GM12865 (cell line): ENCODE measurements around the gene MAEA.

Experiments used
- DNase-seq: peaks from one replicate; pipeline ENCODE4 v3.0.0; 2010; ENCODE audit warnings: low read depth
- H3K4me3 ChIP-seq: 2 replicates; pipeline ENCODE4 v1.5.1; 2011; ENCODE audit warnings: mild to moderate bottlenecking, low read depth, low read length, control low read depth
- TF ChIP-seq, protein P1 (sequence below): IDR thresholded peaks from 2 replicates; pipeline ENCODE4 v1.5.1; 2011; ENCODE audit warnings: low read length, control low read depth, low read depth, inconsistent platforms; ENCODE audit not compliant: insufficient read depth; ENCODE audit errors: missing control alignments

The MAEA gene

DNA sequence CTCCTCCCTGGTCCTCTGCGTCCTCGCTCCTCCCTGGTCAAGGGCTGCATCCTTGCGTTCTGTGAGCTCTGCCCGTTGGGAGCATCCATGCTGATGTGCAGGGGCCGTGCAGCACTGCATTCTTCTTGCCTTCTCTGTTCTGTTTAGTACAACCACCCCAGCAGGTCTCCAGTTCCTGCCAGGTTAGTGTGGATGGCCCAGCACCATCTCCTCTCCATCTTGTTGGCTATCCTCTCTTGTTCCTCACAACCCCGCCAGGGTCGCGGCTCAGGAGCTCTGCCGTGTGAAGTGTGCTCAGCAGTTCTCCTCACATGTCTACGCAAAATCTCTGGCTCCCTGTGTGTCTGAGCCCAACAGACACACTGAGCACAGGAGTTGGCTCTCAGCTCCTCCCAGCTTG lies 10.4 kb upstream of the MAEA start:
- DNase-seq, result no peak
- TF ChIP-seq, protein P1, sequence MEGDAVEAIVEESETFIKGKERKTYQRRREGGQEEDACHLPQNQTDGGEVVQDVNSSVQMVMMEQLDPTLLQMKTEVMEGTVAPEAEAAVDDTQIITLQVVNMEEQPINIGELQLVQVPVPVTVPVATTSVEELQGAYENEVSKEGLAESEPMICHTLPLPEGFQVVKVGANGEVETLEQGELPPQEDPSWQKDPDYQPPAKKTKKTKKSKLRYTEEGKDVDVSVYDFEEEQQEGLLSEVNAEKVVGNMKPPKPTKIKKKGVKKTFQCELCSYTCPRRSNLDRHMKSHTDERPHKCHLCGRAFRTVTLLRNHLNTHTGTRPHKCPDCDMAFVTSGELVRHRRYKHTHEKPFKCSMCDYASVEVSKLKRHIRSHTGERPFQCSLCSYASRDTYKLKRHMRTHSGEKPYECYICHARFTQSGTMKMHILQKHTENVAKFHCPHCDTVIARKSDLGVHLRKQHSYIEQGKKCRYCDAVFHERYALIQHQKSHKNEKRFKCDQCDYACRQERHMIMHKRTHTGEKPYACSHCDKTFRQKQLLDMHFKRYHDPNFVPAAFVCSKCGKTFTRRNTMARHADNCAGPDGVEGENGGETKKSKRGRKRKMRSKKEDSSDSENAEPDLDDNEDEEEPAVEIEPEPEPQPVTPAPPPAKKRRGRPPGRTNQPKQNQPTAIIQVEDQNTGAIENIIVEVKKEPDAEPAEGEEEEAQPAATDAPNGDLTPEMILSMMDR, result no peak

GRCh38 chr4:1283711-1284110 lies 6.0 kb upstream of the MAEA start:
- H3K4me3 ChIP-seq, result no peak overlapping the region
- TF ChIP-seq, protein P1, result no peak
- no peak for DNase-seq

More for the DNA sequence above, 10.4 kb upstream of the MAEA start:
- no peak overlapping the region for H3K4me3 ChIP-seq

GRCh38 chr4:1285151-1285789 lies 4.4 kb upstream of the MAEA start:
- H3K4me3 ChIP-seq, result no peak overlapping the region
- DNase-seq, result no peak
- TF ChIP-seq, protein P1, result no peak

DNA sequence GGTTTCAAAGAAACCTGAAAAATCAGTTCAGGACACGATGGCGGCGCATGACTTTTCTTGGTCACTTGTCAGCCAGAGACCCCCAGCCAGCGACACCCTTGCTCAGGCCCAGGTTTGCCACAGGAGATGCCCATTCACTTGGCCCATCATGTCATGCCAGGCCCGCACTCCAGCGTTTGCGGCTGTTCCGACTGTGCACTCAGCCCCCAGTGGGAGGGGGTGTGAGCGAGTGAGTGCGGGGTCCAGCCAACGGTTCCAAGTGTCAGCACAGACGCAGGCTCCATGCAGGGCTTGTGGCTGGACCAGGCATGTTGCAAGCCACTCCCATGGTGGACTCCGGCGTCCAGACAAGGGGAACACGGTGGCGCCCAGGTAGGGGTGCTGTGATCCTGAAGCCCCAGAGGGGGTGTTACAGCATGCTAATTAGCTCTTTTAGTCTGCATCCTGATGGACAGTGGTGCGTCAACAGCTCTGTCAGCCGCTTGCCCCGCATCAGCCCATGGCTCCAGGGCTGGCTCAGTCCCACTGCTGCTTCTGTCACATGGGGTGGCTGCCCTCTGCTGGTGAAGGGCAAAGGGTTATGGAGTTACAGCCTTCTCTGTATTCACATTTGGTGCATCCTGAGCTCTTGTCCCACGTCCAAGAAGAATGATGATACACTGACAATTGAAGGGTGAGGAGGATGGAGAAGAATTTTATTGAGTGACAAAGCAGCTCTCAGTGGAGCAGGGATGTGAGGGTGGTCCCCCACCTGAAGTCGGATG lies 3.7 kb upstream of the MAEA start:
- TF ChIP-seq, protein P1, result peak; percentile 51
- no peak overlapping the region for H3K4me3 ChIP-seq
- peak; percentile 74 for DNase-seq

- no peak for DNase-seq
Observed at GRCh38 chr4:1288786-1289185, 905 bp upstream of the MAEA start.

GRCh38 chr4:1290165-1290977 lies 680 bp downstream of the MAEA start:
- H3K4me3 ChIP-seq, result peak overlapping the region; percentile 78
- peak; percentile 37 for DNase-seq
- TF ChIP-seq, protein P1, result no peak

More at GRCh38 chr4:1288786-1289185, 905 bp upstream of the MAEA start:
- TF ChIP-seq, protein P1, result no peak
- peak overlapping the region; percentile 70 for H3K4me3 ChIP-seq
